NT2/D1 (cell line): ENCODE measurements around the gene SNRNP70.

ENCODE experiments used
- SUZ12 ChIP-seq: IDR thresholded peaks from 2 replicates; pipeline ENCODE4 v1.6.1; 2011; ENCODE audit not compliant: insufficient read length, insufficient read depth; ENCODE audit errors: extremely low read depth
- YY1 ChIP-seq: IDR thresholded peaks from 2 replicates; pipeline ENCODE4 v1.6.1; 2011; ENCODE audit not compliant: insufficient read length, insufficient read depth
- ZNF274 ChIP-seq: IDR thresholded peaks from 2 replicates; pipeline ENCODE4 v1.6.1; 2011; ENCODE audit warnings: mild to moderate bottlenecking, low read depth, low read length

GRCh38 chr19:49109051-49109450, 23.8 kb downstream of the SNRNP70 start:
- TF ChIP-seq YY1, result no peak
- TF ChIP-seq ZNF274, result no peak
- no peak for TF ChIP-seq SUZ12
